HL-60 (cell line): Measurements from ENCODE around the gene TRAIP.

Experiments
- CTCF ChIP-seq: IDR thresholded peaks from one replicate; pipeline ENCODE4 v1.5.1; 2011; ENCODE audit warnings: low read length, control low read depth, inconsistent platforms; ENCODE audit not compliant: insufficient read depth
- REST ChIP-seq: IDR thresholded peaks from 2 replicates; pipeline ENCODE4 v1.6.1; 2012; ENCODE audit warnings: low read depth; ENCODE audit not compliant: insufficient replicate concordance
- SPI1 ChIP-seq: IDR thresholded peaks from 2 replicates; pipeline ENCODE4 v1.6.1; 2012; ENCODE audit warnings: low read depth, mild to moderate bottlenecking, borderline replicate concordance

GRCh38 chr3:49787182-49787464, 69.2 kb downstream of the TRAIP start:
- no peak for TF ChIP-seq REST
- no peak for TF ChIP-seq CTCF
- TF ChIP-seq SPI1: no peak
